KOPT-K1 (cell line): ENCODE measurements around the gene HSPB7.

Source experiments
- H3K27ac ChIP-seq: fragments of 200-600 bp; sonication (generic); 2 replicates; pipeline ENCODE4 v1.5.1; 2016; ENCODE audit warnings: antibody characterized with exemption, mild to moderate bottlenecking, low read depth, low read length; ENCODE audit not compliant: poor library complexity, severe bottlenecking
- H3K36me3 ChIP-seq: fragments of 200-600 bp; sonication (generic); 2 replicates; pipeline ENCODE4 v1.5.1; 2017; ENCODE audit warnings: antibody characterized with exemption, mild to moderate bottlenecking, low read length, moderate library complexity; ENCODE audit not compliant: insufficient read depth
- H3K9me3 ChIP-seq: fragments of 200-600 bp; sonication (generic); 2 replicates; pipeline ENCODE4 v1.5.1; 2017; ENCODE audit warnings: antibody characterized with exemption, low read length, mild to moderate bottlenecking; ENCODE audit not compliant: insufficient read depth, poor library complexity, severe bottlenecking

Gene HSPB7

GRCh38 chr1:15969321-15969880 is 48.4 kb downstream of the HSPB7 start:
- peaks cover 75% of the 10 kb centered on the region for H3K36me3 ChIP-seq
- no peaks in the 10 kb centered on the region for H3K9me3 ChIP-seq
- H3K27ac ChIP-seq: no peak overlapping the region

GRCh38 chr1:15968172-15968571 is 49.7 kb downstream of the HSPB7 start:
- no peaks in the 10 kb centered on the region for H3K9me3 ChIP-seq
- peaks cover 79% of the 10 kb centered on the region for H3K36me3 ChIP-seq
- no peak overlapping the region for H3K27ac ChIP-seq

- Histone ChIP-seq H3K9me3 (no peaks in the 10 kb centered on the region), H3K27ac (no peak overlapping the region), H3K36me3 (peaks cover 67% of the 10 kb centered on the region)
Observed at GRCh38 chr1:15966956-15967344, 50.9 kb downstream of the HSPB7 start.

GRCh38 chr1:15966081-15966955 is 51.5 kb downstream of the HSPB7 start:
- H3K9me3 ChIP-seq: no peaks in the 10 kb centered on the region
- peaks cover 69% of the 10 kb centered on the region for H3K36me3 ChIP-seq
- H3K27ac ChIP-seq: no peak overlapping the region

- Histone ChIP-seq H3K9me3 (no peaks in the 10 kb centered on the region), H3K36me3 (peaks cover 65% of the 10 kb centered on the region), H3K27ac (no peak overlapping the region)
Observed at GRCh38 chr1:15965228-15965767, 52.5 kb downstream of the HSPB7 start.
